Tibial nerve (tissue), 4 donors: ENCODE results near the gene TRPV6. TPM values are rescaled to one million over a fixed set of nuclear protein-coding genes. Genes with fewer than 3 reads are reported as not detected.

Source experiments
- DNase-seq, 2 donors: peaks; one replicate each; pipeline ENCODE4 v3.0.0-alpha.2; 2019; ENCODE audit warnings: low spot score in 2 of 2
- H3K27ac ChIP-seq, 4 donors: fragments of 200-600 bp; sonication (generic) in 3 of 4; one replicate each; pipeline ENCODE4 v1.5.1; 2017 to 2019; ENCODE audit warnings: mild to moderate bottlenecking in 1 of 4
- H3K27me3 ChIP-seq, 2 donors: fragments of 200-600 bp; sonication (generic) in 1 of 2; one replicate each; pipeline versions ENCODE4 v1.5.1 to v1.6.0; 2017 to 2019
- H3K36me3 ChIP-seq, 3 donors: fragments of 200-600 bp; sonication (generic); one replicate each; pipeline ENCODE4 v1.5.1; 2018 to 2019
- H3K4me1 ChIP-seq, 4 donors: fragments of 200-600 bp; sonication (generic) in 3 of 4; one replicate each; pipeline ENCODE4 v1.5.1; 2017 to 2019
- H3K4me3 ChIP-seq, 4 donors: fragments of 200-600 bp; sonication (generic) in 3 of 4; one replicate each; pipeline ENCODE4 v1.5.1; 2017 to 2019; ENCODE audit warnings: mild to moderate bottlenecking in 1 of 4, moderate library complexity in 1 of 4
- H3K9me3 ChIP-seq, 4 donors: fragments of 200-600 bp; sonication (generic) in 3 of 4; one replicate each; pipeline ENCODE4 v1.5.1; 2017 to 2019
- EP300 ChIP-seq, 2 donors: sonication (generic); formaldehyde crosslinking; IDR thresholded peaks; one replicate each; pipeline ENCODE4 v1.6.1; 2017; ENCODE audit warnings: antibody characterized with exemption in 2 of 2, mild to moderate bottlenecking in 1 of 2
- POLR2A ChIP-seq, 2 donors: fragments of 450-650 bp; IDR thresholded peaks; one replicate each; pipeline ENCODE4 v1.6.1; 2017; ENCODE audit warnings: antibody characterized with exemption in 2 of 2, mild to moderate bottlenecking in 2 of 2, moderate library complexity in 2 of 2
- WGBS, 2 donors: methylation state at CpG; one replicate each; pipeline ENCODE4 v1.1.5; 2018; 5-methylcytosine and 5-hydroxymethylcytosine counted together
- total RNA-seq, 4 donors: library from RNA; depleted of rRNA; stranded (reverse); fragments of >200 nt; gene quantifications; one replicate each; pipeline ENCODE4 v1.1.0, GENCODE V29; 2016
- TF ChIP-seq, protein P1 (sequence below), 5 experiments: fragments of 200-600 bp in 3 of 5; fragments of 450-650 bp in 2 of 5; sonication (generic) in 3 of 5; IDR thresholded peaks; one replicate each; pipeline ENCODE4 v1.5.1; 2016 to 2019; ENCODE audit warnings: antibody characterized with exemption in 5 of 5, mild to moderate bottlenecking in 3 of 5, moderate library complexity in 2 of 5

Gene TRPV6
- total RNA-seq, 4 donors from 2014 or later = under 0.01 to 0.78 (median under 0.01) TPM; not detected in 1

DNA sequence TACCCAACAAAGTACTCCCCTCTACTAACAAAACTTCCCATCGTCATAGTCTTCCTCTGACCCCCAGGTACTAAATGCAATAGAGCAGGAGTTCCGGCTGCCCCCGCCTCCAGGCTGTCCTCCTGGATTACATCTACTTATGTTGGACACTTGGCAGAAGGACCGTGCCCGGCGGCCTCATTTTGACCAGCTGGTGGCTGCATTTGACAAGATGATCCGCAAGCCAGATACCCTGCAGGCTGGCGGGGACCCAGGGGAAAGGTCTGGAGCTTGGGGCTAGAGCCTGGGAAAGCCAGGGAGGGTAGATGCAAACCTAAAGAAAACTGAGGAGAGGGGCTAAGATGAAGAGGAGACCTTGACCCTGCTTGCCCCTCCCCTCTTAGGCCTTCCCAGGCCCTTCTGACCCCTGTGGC is 15.4 kb downstream of the TRPV6 start:
- WGBS, 2 donors = 76 to 91% methylated on average over 8 of the region's 8 CpGs
- Histone ChIP-seq H3K27me3 (no peaks in the 10 kb centered on the region), H3K4me3 (no peak overlapping the region), H3K9me3 (no peaks in the 10 kb centered on the region), H3K36me3 (peaks cover 0 to 47% (median 0%) of the 10 kb centered on the region in 3 donors), H3K4me1 (no peaks in the 10 kb centered on the region), H3K27ac (no peak overlapping the region)
- TF ChIP-seq EP300 (IDR thresholded peaks at IDR 0.05) (no peak), POLR2A (IDR thresholded peaks at IDR 0.05) (no peak)
- TF ChIP-seq, protein P1, sequence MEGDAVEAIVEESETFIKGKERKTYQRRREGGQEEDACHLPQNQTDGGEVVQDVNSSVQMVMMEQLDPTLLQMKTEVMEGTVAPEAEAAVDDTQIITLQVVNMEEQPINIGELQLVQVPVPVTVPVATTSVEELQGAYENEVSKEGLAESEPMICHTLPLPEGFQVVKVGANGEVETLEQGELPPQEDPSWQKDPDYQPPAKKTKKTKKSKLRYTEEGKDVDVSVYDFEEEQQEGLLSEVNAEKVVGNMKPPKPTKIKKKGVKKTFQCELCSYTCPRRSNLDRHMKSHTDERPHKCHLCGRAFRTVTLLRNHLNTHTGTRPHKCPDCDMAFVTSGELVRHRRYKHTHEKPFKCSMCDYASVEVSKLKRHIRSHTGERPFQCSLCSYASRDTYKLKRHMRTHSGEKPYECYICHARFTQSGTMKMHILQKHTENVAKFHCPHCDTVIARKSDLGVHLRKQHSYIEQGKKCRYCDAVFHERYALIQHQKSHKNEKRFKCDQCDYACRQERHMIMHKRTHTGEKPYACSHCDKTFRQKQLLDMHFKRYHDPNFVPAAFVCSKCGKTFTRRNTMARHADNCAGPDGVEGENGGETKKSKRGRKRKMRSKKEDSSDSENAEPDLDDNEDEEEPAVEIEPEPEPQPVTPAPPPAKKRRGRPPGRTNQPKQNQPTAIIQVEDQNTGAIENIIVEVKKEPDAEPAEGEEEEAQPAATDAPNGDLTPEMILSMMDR (IDR thresholded peaks at IDR 0.05) = no peak
- DNase-seq = no peak

DNA sequence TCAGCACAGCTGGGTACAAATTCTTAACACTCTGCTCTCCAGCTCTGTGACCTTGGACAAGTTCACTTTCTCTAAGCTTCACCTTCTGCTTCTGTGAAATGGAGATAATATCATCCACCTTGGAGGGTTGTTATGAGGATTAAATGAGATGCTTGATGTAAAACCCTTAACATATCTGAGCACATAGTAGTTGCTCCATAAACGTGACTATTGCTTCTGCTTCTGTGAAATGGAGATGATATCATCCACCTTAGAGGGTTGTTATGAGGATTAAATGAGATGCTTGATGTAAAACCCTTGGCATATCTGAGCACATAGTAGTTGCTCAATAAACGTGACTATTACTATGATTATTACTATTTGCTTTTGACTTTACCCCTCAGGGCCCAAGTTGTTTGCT is 16.1 kb downstream of the TRPV6 start:
- Histone ChIP-seq H3K27ac (no peak overlapping the region), H3K4me3 (no peak overlapping the region), H3K4me1 (no peaks in the 10 kb centered on the region), H3K27me3 (no peaks in the 10 kb centered on the region), H3K36me3 (peaks cover 0 to 50% (median 0%) of the 10 kb centered on the region in 3 donors), H3K9me3 (no peaks in the 10 kb centered on the region)
- TF ChIP-seq EP300 (IDR thresholded peaks at IDR 0.05) (no peak), POLR2A (IDR thresholded peaks at IDR 0.05) (no peak)
- TF ChIP-seq, protein P1 (IDR thresholded peaks at IDR 0.05) = no peak
- no peak for DNase-seq
- WGBS, 2 donors = 95% methylated on average over 2 of the region's 2 CpGs

DNA sequence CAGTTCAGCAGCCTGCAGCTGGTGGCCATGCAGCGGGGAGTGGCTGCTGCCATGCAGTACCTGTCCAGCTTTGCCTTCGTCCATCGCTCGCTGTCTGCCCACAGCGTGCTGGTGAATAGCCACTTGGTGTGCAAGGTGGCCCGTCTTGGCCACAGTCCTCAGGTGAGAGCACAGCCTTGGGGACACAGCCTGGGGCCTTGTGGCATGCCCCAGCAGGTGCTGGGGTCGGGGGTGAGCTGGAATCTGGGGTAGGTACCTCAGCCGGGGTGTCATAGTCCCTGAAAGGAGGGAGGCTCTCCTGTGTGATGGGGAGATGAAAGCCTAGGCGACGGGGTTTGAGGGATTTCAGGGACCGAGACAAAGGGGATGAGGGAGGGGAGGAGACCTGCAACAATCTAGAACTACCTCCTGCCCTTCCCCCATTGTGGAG is 16.5 kb downstream of the TRPV6 start:
- Histone ChIP-seq H3K4me3 (no peak overlapping the region), H3K4me1 (no peaks in the 10 kb centered on the region), H3K9me3 (no peaks in the 10 kb centered on the region), H3K36me3 (peaks cover 0 to 54% (median 0%) of the 10 kb centered on the region in 3 donors), H3K27ac (no peak overlapping the region), H3K27me3 (no peaks in the 10 kb centered on the region)
- TF ChIP-seq POLR2A (IDR thresholded peaks at IDR 0.05) (no peak), EP300 (IDR thresholded peaks at IDR 0.05) (no peak)
- TF ChIP-seq, protein P1 (IDR thresholded peaks at IDR 0.05) = no peak
- whole genome bisulfite sequencing, 2 donors = 94 to 97% methylated on average over 11 of the region's 11 CpGs
- no peak for DNase-seq

DNA sequence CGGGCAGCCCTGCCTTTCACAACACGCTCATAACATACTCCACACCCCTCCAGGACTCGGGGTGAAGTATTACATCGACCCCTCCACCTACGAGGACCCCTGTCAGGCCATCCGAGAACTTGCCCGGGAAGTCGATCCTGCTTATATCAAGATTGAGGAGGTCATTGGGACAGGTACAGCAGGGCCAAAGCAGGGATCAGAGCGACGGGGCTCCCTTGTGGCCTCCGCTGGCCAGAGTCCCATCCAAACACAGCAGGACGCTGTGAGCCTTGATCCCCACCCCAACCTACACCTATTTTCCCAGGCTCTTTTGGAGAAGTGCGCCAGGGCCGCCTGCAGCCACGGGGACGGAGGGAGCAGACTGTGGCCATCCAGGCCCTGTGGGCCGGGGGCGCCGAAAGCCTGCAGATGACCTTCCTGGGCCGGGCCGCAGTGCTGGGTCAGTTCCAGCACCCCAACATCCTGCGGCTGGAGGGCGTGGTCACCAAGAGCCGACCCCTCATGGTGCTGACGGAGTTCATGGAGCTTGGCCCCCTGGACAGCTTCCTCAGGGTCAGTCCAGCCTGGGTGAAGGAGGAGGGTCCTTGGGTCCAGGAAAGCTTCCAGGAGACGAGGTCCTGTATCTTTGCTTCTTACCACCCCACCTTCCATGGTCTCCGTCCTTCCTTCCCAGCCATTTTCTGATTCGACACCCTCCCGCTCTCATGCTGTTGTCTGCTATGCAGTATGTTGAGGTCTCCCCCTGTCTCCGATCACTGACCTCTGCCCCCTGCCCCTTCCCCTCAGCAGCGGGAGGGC is 17.2 kb downstream of the TRPV6 start:
- Histone ChIP-seq H3K4me3 (no peak overlapping the region), H3K36me3 (peaks cover 0 to 61% (median 0%) of the 10 kb centered on the region in 3 donors), H3K4me1 (no peaks in the 10 kb centered on the region), H3K9me3 (no peaks in the 10 kb centered on the region), H3K27me3 (no peaks in the 10 kb centered on the region), H3K27ac (no peak overlapping the region)
- 83 to 86% methylated on average over 20 of the region's 31 CpGs for WGBS, 2 donors
- no peak for TF ChIP-seq EP300 (IDR thresholded peaks at IDR 0.05)
- TF ChIP-seq, protein P1 (IDR thresholded peaks at IDR 0.05) = no peak
- no peak for TF ChIP-seq POLR2A (IDR thresholded peaks at IDR 0.05)
- DNase-seq = no peak

DNA sequence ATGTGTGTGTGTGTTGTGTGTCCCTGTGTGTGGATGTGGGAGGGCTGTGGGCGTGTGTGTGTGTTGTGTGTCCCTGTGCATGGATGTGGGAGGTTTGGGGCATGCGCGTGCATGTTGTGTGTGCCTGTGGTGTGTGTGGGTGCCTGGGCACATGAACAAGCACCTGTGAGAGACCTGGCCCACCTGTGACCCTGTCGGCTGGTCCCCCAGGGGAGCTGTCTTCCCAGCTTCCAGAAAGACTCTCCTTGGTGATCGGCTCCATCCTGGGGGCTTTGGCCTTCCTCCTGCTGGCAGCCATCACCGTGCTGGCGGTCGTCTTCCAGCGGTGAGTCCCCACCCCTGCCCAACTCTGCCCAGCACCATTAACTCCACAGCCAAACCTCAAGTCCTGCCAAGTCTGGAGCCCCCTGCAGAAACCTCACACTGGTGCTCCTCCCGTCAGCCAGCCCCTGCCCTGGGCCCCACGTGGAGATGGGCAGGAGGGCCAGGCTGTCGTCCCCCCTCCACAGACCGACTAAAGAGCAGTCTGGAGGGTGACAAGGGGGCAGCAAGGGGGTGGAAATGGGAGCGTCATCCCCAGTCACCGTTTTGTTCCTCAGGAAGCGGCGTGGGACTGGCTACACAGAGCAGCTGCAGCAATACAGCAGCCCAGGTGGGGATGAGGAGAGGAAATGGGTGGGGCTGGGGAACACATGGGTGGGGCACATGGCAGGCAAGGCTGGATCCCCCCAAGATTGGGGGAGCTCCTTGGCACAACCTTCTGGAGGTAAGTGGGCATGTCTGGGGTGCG is 18.0 kb downstream of the TRPV6 start:
- TF ChIP-seq POLR2A (IDR thresholded peaks at IDR 0.05) (no peak), EP300 (IDR thresholded peaks at IDR 0.05) (no peak)
- TF ChIP-seq, protein P1 (IDR thresholded peaks at IDR 0.05) = no peak
- Histone ChIP-seq H3K27ac (no peak overlapping the region), H3K4me1 (no peaks in the 10 kb centered on the region), H3K27me3 (no peaks in the 10 kb centered on the region), H3K4me3 (no peak overlapping the region), H3K9me3 (no peaks in the 10 kb centered on the region), H3K36me3 (peaks cover 0 to 68% (median 0%) of the 10 kb centered on the region in 3 donors)
- DNase-seq = no peak
- 74 to 77% methylated on average over 18 of the region's 18 CpGs for WGBS, 2 donors
